Measurements from ENCODE around the gene SYPL2.

GRCh38 chr1:109499661-109500536 lies 33.6 kb downstream of the SYPL2 start:
- TF ChIP-seq ZSCAN20 (CRISPR knock-in tag; IDR thresholded peaks at IDR 0.05) (no peak), CTCF (IDR thresholded peaks at IDR 0.05) (peak; percentile 27; the same call in 2 of the 3 replicates), POLR2A (IDR thresholded peaks at IDR 0.05; ENCODE audit: low read length) (no peak), ZC3H11A (IDR thresholded peaks at IDR 0.05) (no peak), MAX (IDR thresholded peaks at IDR 0.05) (no peak)
